Mesothelial cell of epicardium (in vitro differentiated cells): ENCODE measurements around the gene CALN1. TPM values are rescaled to one million over a fixed set of nuclear protein-coding genes. Genes with fewer than 3 reads are reported as not detected.

Experiments
- DNase-seq, 2 experiments: peaks; one replicate each; pipeline ENCODE4 v3.0.0; 2021; ENCODE audit warnings: low spot score in 2 of 2; ENCODE audit not compliant: unreplicated experiment in 2 of 2
- H3K27ac Mint-ChIP-seq: 2 replicates; pipeline ENCODE4 v1.8.0; 2021; ENCODE audit warnings: mixed read lengths
- H3K27me3 Mint-ChIP-seq: 2 replicates; pipeline ENCODE4 v1.8.0; 2021; ENCODE audit warnings: low read depth, mixed read lengths
- H3K36me3 Mint-ChIP-seq: 2 replicates; pipeline ENCODE4 v1.8.0; 2021; ENCODE audit warnings: mixed read lengths
- H3K4me1 Mint-ChIP-seq: 2 replicates; pipeline ENCODE4 v1.8.0; 2021; ENCODE audit warnings: mixed read lengths
- H3K4me3 Mint-ChIP-seq: 2 replicates; pipeline ENCODE4 v1.8.0; 2021; ENCODE audit warnings: mild to moderate bottlenecking, moderate library complexity, mixed read lengths
- H3K9me3 Mint-ChIP-seq: 2 replicates; pipeline ENCODE4 v1.8.0; 2021; ENCODE audit warnings: mixed read lengths
- total RNA-seq: library from RNA; stranded (reverse); gene quantifications from 3 replicates; pipeline ENCODE4 v1.2.1, GENCODE V29; 2021
- TF ChIP-seq, protein P1 (sequence below): fragments of 200-600 bp; sonication (generic); IDR thresholded peaks from one replicate; pipeline ENCODE4 v1.5.0; 2021; ENCODE audit warnings: antibody characterized with exemption; ENCODE audit not compliant: unreplicated experiment

Gene CALN1
- total RNA-seq, 1 donor from 2014 or later, result 1.1 TPM

DNA sequence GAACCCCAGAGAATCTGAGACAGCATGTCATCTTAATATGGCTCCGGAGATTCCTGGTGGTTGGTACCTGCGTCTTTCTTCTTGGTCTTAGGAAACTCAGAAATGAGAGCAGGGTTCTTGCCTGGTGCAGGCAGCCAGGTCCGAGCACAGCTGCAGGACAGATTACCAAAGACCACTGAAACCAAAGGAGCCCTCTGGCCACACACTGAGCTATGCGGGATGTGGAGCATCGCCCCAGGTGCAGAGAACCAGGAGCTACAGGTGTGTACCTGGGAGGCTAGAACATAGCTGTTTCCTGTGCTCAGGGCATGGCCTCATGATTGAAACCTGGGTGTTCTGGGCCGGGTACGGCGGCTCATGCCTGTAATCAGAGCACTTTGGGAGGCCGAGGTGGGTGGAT, 635.4 kb downstream of the CALN1 start:
- Mint-ChIP-seq H3K27me3 (peaks cover 42% of the 10 kb centered on the region), H3K27ac (no peak overlapping the region), H3K9me3 (no peaks in the 10 kb centered on the region), H3K4me1 (no peaks in the 10 kb centered on the region), H3K36me3 (no peaks in the 10 kb centered on the region), H3K4me3 (no peak overlapping the region)
- no peak for DNase-seq
- TF ChIP-seq, protein P1, sequence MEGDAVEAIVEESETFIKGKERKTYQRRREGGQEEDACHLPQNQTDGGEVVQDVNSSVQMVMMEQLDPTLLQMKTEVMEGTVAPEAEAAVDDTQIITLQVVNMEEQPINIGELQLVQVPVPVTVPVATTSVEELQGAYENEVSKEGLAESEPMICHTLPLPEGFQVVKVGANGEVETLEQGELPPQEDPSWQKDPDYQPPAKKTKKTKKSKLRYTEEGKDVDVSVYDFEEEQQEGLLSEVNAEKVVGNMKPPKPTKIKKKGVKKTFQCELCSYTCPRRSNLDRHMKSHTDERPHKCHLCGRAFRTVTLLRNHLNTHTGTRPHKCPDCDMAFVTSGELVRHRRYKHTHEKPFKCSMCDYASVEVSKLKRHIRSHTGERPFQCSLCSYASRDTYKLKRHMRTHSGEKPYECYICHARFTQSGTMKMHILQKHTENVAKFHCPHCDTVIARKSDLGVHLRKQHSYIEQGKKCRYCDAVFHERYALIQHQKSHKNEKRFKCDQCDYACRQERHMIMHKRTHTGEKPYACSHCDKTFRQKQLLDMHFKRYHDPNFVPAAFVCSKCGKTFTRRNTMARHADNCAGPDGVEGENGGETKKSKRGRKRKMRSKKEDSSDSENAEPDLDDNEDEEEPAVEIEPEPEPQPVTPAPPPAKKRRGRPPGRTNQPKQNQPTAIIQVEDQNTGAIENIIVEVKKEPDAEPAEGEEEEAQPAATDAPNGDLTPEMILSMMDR, result no peak

DNA sequence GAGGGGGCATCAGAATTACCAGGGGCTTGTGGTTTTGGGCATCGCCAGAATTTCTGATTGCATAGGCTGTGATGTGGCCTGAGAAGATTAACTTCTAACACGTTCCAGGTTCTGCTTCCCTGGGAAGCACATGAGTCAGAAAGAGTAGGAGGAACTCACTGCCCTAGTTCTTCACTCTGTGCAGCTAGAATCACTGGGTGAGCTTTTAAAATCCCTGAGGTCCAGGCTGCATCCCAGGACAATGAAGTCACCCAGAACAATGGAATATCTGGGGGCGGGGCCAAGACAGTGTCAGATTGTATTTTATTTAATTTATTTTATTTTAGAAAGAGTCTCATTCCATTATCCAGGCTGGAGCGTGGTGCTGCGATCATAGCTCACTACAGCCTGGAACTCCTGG, 636.5 kb downstream of the CALN1 start:
- Mint-ChIP-seq H3K9me3 (no peaks in the 10 kb centered on the region), H3K4me1 (no peaks in the 10 kb centered on the region), H3K27me3 (peaks cover 43% of the 10 kb centered on the region), H3K4me3 (no peak overlapping the region), H3K36me3 (no peaks in the 10 kb centered on the region), H3K27ac (no peak overlapping the region)
- DNase-seq, result no peak
- TF ChIP-seq, protein P1, result no peak

DNA sequence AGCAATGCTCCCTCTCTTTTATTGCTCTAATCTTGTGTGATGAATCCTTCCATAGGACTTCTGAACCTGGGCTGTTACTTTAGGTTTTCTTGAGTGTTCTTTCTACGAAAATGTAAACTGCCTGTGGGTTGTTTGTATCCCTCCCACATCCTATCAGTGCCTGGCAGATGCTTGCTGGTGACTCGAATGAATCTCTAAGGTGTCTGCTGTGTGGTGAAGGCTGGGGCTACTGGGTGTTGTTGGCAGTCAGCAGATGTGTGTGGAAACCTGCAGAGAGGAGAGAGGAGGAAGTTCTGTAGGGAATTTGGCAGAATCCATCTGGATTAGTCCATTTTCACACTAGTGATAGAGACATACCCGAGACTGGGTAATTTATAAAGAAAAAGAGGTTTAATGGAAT, 639.4 kb downstream of the CALN1 start:
- peaks cover 30% of the 10 kb centered on the region for H3K27me3 Mint-ChIP-seq
- no peak overlapping the region for H3K27ac Mint-ChIP-seq
- H3K4me3 Mint-ChIP-seq, result no peak overlapping the region
- DNase-seq, result no peak
- peaks cover 1% of the 10 kb centered on the region for H3K4me1 Mint-ChIP-seq
- TF ChIP-seq, protein P1, result no peak
- no peaks in the 10 kb centered on the region for H3K36me3 Mint-ChIP-seq
- H3K9me3 Mint-ChIP-seq, result no peaks in the 10 kb centered on the region

DNA sequence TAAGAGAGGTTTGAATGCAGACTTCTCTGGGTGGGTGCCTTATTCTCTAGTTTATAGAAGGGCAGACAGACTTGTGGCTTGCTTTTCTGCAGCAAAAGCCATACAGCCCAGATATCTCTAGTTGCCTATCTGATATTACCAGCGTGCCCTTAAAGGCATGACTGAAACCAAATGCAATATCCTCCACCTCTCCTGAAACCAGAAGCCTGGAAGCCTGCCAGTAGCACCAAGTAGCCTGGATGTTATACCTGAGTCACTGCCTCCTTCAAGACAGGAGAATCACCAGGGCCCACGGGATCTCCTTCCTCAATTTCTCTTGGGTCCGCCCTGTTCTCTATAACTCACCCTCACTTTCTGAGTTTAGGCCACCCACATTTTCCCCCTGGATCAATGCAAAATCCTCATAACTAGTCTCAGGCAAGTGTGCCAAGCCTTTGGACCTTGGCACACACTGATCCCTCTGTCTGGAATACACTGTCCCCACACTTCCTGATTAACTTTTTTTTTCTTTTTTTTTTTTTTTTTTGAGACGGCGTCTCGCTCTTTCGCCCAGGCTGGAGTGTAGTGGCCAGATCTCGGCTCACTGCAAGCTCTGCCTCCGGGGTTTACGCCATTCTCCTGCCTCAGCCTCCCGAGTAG, 641.8 kb downstream of the CALN1 start:
- peaks cover 7% of the 10 kb centered on the region for H3K9me3 Mint-ChIP-seq
- H3K4me3 Mint-ChIP-seq, result no peak overlapping the region
- no peak overlapping the region for H3K27ac Mint-ChIP-seq
- DNase-seq, result no peak
- H3K27me3 Mint-ChIP-seq, result peaks cover 28% of the 10 kb centered on the region
- H3K36me3 Mint-ChIP-seq, result no peaks in the 10 kb centered on the region
- H3K4me1 Mint-ChIP-seq, result peaks cover 1% of the 10 kb centered on the region
- TF ChIP-seq, protein P1, result no peak

- peaks cover 14% of the 10 kb centered on the region for H3K9me3 Mint-ChIP-seq
Observed at GRCh38 chr7:71769326-71769725, 642.8 kb downstream of the CALN1 start.

More at GRCh38 chr7:71769326-71769725, 642.8 kb downstream of the CALN1 start:
- Mint-ChIP-seq H3K36me3 (no peaks in the 10 kb centered on the region), H3K27me3 (peaks cover 21% of the 10 kb centered on the region), H3K27ac (no peak overlapping the region), H3K4me1 (peaks cover 1% of the 10 kb centered on the region), H3K4me3 (no peak overlapping the region)
- no peak for DNase-seq
- TF ChIP-seq, protein P1, result no peak
